T-helper 2 cell (primary cell): Measurements from ENCODE around the gene SLC17A7.
A peak's percentile ranks its signal among the peaks of the same experiment; 100 is the strongest.
"Not testable (repeated sequence)": the region's sequence is repeated elsewhere in the genome, so short reads cannot be mapped to it uniquely, and the experiment has no call there.

Source experiments
- DNase-seq, 5 experiments: peaks; one replicate each; pipeline versions ENCODE4 v3.0.0 to v3.0.0-alpha.2; 2012 to 2022

Gene SLC17A7

GRCh38 chr19:49469828-49470614 lies 28.7 kb upstream of the SLC17A7 start:
- DNase-seq, result peak; percentile 44 to 95 (median 67)

GRCh38 chr19:49468746-49469447 lies 27.6 kb upstream of the SLC17A7 start:
- DNase-seq, result peak; percentile 55 to 99 (median 85)

- DNase-seq, result no peak
Observed at GRCh38 chr19:49468199-49468598, 26.9 kb upstream of the SLC17A7 start.

DNA sequence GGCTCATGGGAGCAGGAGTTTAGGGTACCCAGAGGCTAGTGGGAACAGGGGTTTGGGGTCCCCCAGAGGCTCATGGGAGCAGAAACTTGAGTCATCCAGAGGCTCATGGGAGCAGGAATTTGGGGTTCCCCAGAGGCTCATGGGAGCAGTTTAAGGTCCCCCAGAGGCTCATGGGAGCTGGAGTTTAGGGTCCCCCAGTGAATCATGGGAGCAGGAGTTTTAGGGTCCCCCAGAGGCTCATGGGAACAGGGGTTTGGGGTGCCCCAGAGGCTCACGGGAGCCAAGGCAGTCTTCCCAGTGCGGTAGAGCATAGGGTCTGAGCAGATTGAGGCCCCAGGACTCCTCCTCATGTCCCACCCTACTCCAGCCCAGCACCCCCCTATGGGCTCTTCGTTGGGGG lies 24.0 kb upstream of the SLC17A7 start:
- no peak for DNase-seq

- DNase-seq, result no peak
Observed at GRCh38 chr19:49463960-49464740, 22.8 kb upstream of the SLC17A7 start.

DNA sequence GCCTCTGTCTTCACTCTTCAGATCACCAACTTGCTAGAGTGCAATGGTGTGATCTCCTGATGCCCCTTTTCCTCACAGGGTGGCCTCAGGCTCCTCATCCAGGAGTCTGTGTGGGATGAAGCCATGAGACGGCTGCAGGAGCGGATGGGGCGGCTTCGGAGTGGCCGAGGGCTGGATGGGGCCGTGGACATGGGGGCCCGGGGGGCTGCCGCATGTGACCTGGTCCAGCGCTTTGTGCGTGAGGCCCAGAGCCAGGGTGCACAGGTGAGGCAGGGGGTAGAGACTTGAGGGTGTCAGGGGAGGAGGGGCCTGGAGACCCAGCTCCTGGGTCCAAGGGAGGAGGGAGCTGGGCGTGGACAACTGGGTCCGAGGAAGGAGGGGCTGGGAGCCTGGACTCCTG lies 21.2 kb upstream of the SLC17A7 start:
- DNase-seq, result no peak

- DNase-seq, result no peak
Observed at GRCh38 chr19:49461656-49462055, 20.3 kb upstream of the SLC17A7 start.

- not testable (repeated sequence) for DNase-seq
Observed at GRCh38 chr19:49461130-49461529, 19.8 kb upstream of the SLC17A7 start.

DNA sequence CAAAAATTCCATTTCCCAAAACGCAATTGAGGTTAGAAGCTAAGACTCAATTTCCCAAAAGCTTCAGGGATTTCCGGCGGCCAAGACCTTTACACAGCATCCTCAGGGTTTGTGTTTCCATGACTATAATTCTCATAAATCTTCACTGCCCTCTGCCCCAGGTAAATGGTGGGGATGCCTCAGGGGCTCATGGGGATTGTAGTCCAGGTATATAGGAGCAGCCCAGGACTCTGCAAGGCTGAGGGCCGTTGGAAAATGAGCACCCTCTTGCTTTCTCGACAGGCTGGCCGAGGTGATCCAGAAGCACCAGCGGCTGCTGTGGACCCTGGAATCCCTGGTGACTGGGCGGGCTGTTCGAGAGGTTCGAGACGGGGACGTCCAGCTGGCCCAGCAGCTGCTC lies 18.1 kb upstream of the SLC17A7 start:
- DNase-seq, result no peak

- DNase-seq, result no peak
Observed at GRCh38 chr19:49458567-49458903, 17.2 kb upstream of the SLC17A7 start.

DNA sequence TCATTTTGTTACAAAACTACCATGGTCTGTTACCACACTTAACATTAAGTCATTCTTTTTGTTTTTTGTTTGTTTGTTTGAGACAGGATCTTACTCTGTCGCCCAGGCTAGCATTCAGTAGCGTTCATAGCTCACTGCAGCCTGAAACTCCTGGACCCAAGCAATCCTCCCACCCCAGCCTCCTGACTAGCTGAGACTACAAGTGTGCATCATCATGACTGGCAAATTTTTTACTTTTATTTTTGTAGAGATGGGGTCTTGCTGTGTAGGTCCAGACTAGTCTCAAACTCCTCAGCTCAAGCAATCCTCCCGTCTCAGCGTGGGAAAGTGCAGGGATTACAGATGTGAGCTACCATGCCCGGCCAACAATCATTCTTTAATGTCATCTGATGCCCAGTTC lies 15.0 kb upstream of the SLC17A7 start:
- DNase-seq, result no peak

DNA sequence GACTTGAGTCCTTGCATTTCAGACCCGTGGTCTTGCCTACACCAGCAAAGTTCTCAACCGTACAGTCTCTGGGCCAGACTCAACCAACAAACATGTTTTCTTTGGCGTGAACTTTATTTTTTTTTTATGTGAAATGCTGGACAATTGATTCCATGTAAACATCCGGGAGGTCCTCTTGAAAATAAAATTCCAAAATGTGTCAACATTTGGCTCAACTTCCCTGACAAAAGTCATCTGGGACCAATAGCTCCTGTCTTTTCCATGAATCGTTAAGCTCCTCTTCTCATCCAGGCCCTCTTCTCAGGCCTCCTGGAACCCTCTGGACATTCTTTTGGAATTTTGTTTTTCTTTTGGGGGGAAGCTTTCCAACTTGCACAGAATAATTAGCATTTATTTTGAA lies 14.4 kb upstream of the SLC17A7 start:
- DNase-seq, result no peak

GRCh38 chr19:49453757-49454240 lies 12.5 kb upstream of the SLC17A7 start:
- DNase-seq, result no peak

GRCh38 chr19:49453013-49453756 lies 11.9 kb upstream of the SLC17A7 start, which contains the start of gene ALDH16A1:
TSS of gene ALDH16A1 (plus strand) at chr19:49453225. CDS start at chr19:49453332, 107 bp downstream.
- peak; percentile 95 to 99 (median 98) for DNase-seq

- DNase-seq, result peak; percentile 67 to 99 (median 90)
Observed at GRCh38 chr19:49451430-49452181, 10.3 kb upstream of the SLC17A7 start, which contains the start of gene PIH1D1. TSS of gene PIH1D1 (minus strand) at chr19:49451814. CDS start at chr19:49451574, 240 bp downstream.

DNA sequence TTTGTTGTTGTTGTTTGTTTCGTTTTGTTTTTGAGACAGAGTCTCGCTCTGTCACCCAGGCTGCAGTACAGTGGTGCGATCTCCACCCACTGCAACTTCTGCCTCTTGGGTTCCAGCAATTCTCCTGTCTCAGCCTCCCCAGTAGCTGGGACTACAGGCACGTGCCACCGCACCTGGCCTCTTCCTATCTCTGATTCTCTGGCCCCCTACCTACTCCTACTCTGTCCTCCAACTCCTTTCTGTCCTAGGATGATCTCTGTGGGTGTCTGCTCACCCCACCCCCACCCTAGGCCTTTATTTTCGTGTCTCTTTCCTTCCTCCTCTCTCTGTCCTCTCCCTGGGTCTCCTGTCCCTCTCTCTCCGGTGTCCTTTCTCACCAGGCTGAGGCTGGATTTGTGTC lies 9.1 kb upstream of the SLC17A7 start:
- DNase-seq, result no peak

DNA sequence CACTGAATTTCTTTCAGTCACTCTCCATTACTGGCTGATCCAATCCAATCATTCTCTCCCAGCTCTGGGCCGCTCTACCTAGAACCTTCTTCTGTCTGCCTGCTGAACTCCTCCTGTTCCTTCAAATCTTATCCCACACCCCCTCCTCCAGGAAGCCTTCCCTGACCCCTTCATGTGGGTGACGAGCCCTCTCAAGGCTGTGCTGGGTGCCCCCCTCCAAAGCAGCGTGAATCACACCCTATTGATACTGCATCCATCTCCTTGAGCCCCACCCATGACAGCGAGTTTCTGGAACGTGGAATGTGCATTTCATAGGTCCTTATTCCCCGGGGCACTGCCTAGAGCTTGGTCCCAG lies 7.1 kb upstream of the SLC17A7 start:
- no peak for DNase-seq

DNA sequence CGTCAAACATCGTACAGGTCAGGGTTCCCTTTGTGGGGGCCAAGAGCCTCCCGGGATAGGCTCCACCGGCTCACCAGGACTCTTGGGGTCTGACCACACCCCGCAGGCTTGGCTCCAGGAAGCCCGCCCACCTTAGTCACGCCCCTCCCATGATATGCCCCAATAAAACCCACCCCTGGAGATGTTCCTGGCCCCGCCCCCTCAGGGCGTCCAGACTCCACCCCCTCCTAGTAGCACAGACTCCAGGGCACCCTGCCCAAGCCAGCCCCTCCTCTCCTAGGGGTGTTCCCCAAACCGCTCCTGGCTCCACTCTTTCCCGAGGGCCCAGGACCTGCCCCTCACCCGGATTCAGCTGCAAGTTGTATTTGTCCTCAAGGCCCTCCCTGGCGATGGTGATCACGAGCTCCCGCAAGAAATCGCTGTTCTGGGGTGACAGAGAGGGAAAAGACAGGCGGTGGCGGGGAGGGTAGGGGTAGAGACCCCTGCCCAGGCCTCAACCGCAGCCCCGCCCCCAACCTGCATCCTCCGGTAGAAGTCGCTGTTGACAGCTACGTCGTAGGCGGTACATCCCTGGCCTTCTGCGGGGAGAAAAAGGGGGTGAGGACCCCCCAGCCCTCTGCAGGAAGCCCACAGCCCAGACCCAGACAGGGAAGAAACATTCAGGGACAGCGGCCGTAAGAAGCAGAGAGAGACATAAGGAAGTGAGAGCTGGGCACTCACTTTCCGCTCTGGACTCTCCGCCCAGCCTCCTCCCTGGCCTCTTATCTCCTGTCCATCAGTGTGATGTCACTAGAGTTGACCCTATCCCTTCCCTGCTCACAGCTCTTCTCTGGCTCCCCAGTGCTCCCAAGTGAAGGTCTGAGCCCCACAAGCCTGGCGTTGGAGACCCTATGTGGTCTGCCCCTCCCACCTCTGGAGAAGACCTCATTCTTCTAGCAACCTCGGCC lies 6.4 kb upstream of the SLC17A7 start:
- DNase-seq, result peak in 1 of 5 experiments; percentile 26

DNA sequence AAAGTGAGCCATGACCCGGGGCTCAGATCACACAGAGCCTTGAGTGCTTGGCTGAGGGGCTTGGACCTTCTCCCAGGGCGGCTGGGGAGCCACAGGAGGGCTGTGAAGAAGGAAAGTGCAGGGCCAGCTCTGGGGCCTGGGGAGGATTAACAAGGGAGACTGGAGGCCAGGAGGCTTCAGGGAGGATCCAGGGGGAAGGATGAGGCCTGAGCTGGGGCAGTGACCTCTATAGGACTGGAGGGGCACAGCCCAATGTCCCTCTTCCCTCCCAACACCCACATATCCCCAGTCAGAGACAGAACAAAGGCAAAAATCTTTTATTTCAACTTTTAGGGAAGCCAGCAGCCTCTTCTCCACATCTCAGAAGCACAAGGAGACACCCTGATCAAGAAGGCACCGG lies 4.7 kb upstream of the SLC17A7 start:
- no peak for DNase-seq

DNA sequence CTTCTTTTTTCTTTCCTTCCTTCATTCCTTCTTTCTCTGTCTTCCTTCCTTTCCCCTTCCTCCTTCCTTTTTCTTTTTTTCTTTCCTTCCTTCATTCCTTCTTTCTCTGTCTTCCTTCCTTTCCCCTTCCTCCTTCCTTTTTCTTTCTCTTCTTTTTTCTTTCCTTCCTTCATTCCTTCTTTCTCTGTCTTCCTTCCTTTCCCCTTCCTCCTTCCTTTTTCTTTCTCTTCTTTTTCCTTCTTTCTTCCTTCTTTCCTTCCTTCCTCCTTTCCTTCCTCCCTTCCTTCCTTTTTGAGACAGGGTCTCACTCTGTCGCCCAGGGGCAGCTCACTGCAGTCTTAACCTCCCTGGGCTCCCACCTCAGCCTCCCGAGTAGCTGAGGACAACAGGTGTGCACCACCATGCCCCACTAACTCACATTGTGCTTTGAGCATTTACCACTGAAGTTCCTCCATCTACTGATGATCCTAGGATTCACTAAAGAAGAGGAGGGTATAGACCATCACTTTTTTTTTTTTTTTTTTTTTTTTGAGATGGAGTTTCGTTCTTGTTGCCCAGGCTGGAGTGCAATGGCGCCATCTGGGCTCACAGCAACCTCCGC lies 2.9 kb upstream of the SLC17A7 start:
- DNase-seq, result not testable (repeated sequence)
